ENCODE data around the gene SPRED3.

The SPRED3 gene

GRCh38 chr19:38434549-38435051 lies 46.1 kb downstream of the SPRED3 start:
- no peak for TF ChIP-seq CTCF (IDR thresholded peaks at IDR 0.05; ENCODE audit: insufficient read depth, low read length, missing control alignments)
- ChIA-PET CTCF (no interaction called here), POLR2A (no interaction called here)
- no peak for DNase-seq (ENCODE audit: low read depth, low spot score)
- no peak overlapping the region for H3K4me3 ChIP-seq (ENCODE audit: low read depth, low read length)

- ChIA-PET POLR2A (no interaction called here), CTCF (no interaction called here)
- no peak overlapping the region for H3K4me3 ChIP-seq (ENCODE audit: low read depth, low read length)
- no peak for DNase-seq (ENCODE audit: low read depth, low spot score)
- TF ChIP-seq CTCF (IDR thresholded peaks at IDR 0.05; ENCODE audit: insufficient read depth, low read length, missing control alignments), result no peak
Observed at GRCh38 chr19:38437295-38437694, 48.8 kb downstream of the SPRED3 start.

GRCh38 chr19:38437917-38438316 lies 49.4 kb downstream of the SPRED3 start:
- ChIA-PET CTCF (no interaction called here), POLR2A (no interaction called here)
- no peak for DNase-seq (ENCODE audit: low read depth, low spot score)
- TF ChIP-seq CTCF (IDR thresholded peaks at IDR 0.05; ENCODE audit: insufficient read depth, low read length, missing control alignments), result no peak
- H3K4me3 ChIP-seq (ENCODE audit: low read depth, low read length), result no peak overlapping the region

GRCh38 chr19:38440592-38440991 lies 52.1 kb downstream of the SPRED3 start:
- TF ChIP-seq CTCF (IDR thresholded peaks at IDR 0.05; ENCODE audit: insufficient read depth, low read length, missing control alignments), result no peak
- CTCF ChIA-PET, result interaction anchor here (0.8 kb wide), 1 partner anchor 195 kb away, joined by 3 read pairs; no protein-coding TSS in a partner anchor
- no peak overlapping the region for H3K4me3 ChIP-seq (ENCODE audit: low read depth, low read length)
- POLR2A ChIA-PET, result no interaction called here
- DNase-seq (ENCODE audit: low read depth, low spot score), result no peak

GRCh38 chr19:38441657-38442348 lies 53.3 kb downstream of the SPRED3 start:
- TF ChIP-seq CTCF (IDR thresholded peaks at IDR 0.05; ENCODE audit: insufficient read depth, low read length, missing control alignments), result no peak
- ChIA-PET POLR2A (interaction anchor here (0.7 kb wide), 1 partner anchor 215 kb away, joined by 6 read pairs; no protein-coding TSS in a partner anchor), CTCF (no interaction called here)
- no peak for DNase-seq (ENCODE audit: low read depth, low spot score)
- H3K4me3 ChIP-seq (ENCODE audit: low read depth, low read length), result no peak overlapping the region

GRCh38 chr19:38442736-38443135 lies 54.2 kb downstream of the SPRED3 start:
- ChIA-PET POLR2A (no interaction called here), CTCF (no interaction called here)
- H3K4me3 ChIP-seq (ENCODE audit: low read depth, low read length), result no peak overlapping the region
- no peak for TF ChIP-seq CTCF (IDR thresholded peaks at IDR 0.05; ENCODE audit: insufficient read depth, low read length, missing control alignments)
- DNase-seq (ENCODE audit: low read depth, low spot score), result no peak

All from AG04449 (cell line).